Diencephalon (tissue), 1 donor: ENCODE results near the gene SFXN4. TPM values are rescaled to one million over a fixed set of nuclear protein-coding genes. Genes with fewer than 3 reads are reported as not detected.

Experiments used
- small RNA-seq: library from RNA; depleted of rRNA; stranded (forward); fragments of <200 nt; gene quantifications from one replicate; pipeline ENCODE3, GENCODE V24; 2014
- total RNA-seq: library from RNA; depleted of rRNA; stranded (reverse); fragments of >200 nt; gene quantifications from one replicate; pipeline ENCODE4 v1.2.3, GENCODE V29; 2014

The SFXN4 gene
- 21.5 TPM for total RNA-seq

GRCh38 chr10:119165171-119166117, at the start of gene SFXN4:
Gene SFXN4, minus strand, starts transcription at chr10:119165714. Its CDS starts 67 bp downstream, at chr10:119165647.

GRCh38 chr10:119207366-119207666, 41.8 kb upstream of the SFXN4 start, which contains the start of gene GRK5:
Gene GRK5, plus strand, starts transcription at chr10:119207571. Its CDS starts 347 bp downstream, at chr10:119207918.

GRCh38 chr10:119178372-119179119, 13.0 kb upstream of the SFXN4 start, which contains the start of gene PRDX3:
Gene PRDX3, minus strand, starts transcription at chr10:119178812. Its CDS starts 22 bp downstream, at chr10:119178790.

GRCh38 chr10:119103903-119104653, 61.4 kb downstream of the SFXN4 start, which contains the start of gene DENND10:
Gene DENND10, plus strand, starts transcription at chr10:119104113. Its CDS starts 30 bp downstream, at chr10:119104143.

Small RNAs within 50 kb of the gene (small RNA-seq; reads per million reads assigned to genes)
- gene AL355598.1: not detected
- not detected for gene RN7SL749P

Other genes starting within 250 kb of the SFXN4 start
- 15.7 TPM for gene NANOS1, start 136.0 kb downstream of the SFXN4 start, total RNA-seq
- 75.2 TPM for gene EIF3A, start 84.9 kb downstream of the SFXN4 start, total RNA-seq
- gene DENND10, start 61.6 kb downstream of the SFXN4 start, total RNA-seq: 63.0 TPM
- gene PRDX3, start 13.1 kb upstream of the SFXN4 start, total RNA-seq: 123 TPM
- gene GRK5, start 41.9 kb upstream of the SFXN4 start, total RNA-seq: 21.5 TPM